ENCODE results near the gene ATP1B1.

GRCh38 chr1:169094897-169095569, 11.5 kb upstream of the ATP1B1 start:
- TF ChIP-seq POLR2A (IDR thresholded peaks at IDR 0.05; ENCODE audit: low read length) (no peak), GATA1 (IDR thresholded peaks at IDR 0.05; ENCODE audit: low read depth, low read length) (no peak)

All from erythroblast (primary cell).